ENCODE data around the gene LY6G6D. TPM values are rescaled to one million over a fixed set of nuclear protein-coding genes. Genes with fewer than 3 reads are reported as not detected.
A peak's percentile ranks its signal among the peaks of the same experiment; 100 is the strongest.

Gene LY6G6D
- total and polyA plus RNA-seq, 8 donors = not detected

- TF ChIP-seq POLR2A (IDR thresholded peaks at IDR 0.05) = no peak
- TF ChIP-seq CTCF (IDR thresholded peaks at IDR 0.05) = no peak
- no peak for TF ChIP-seq EP300 (IDR thresholded peaks at IDR 0.05)
- H3K4me3 ChIP-seq = no peak overlapping the region
- peaks cover 0 to 24% (median 12%) of the 10 kb centered on the region in 4 donors for H3K4me1 ChIP-seq
- DNase-seq = no peak
- H3K27ac ChIP-seq = no peak overlapping the region
- intact Hi-C loops (cut with DNase I; ENCODE audit: low total_unique reads) = no loop called here
- peaks cover 0 to 4% (median 0%) of the 10 kb centered on the region in 3 donors for H3K27me3 ChIP-seq
- WGBS, 5 donors = 37 to 51% (median 47%) methylated on average over 5 of the region's 5 CpGs
- H3K36me3 ChIP-seq = no peaks in the 10 kb centered on the region
- no peaks in the 10 kb centered on the region for H3K9me3 ChIP-seq
These were observed 1.0 kb upstream of the LY6G6D start for GRCh38 chr6:31713991-31714684.

- no peak overlapping the region for H3K4me3 ChIP-seq
These were observed 2.5 kb downstream of the LY6G6D start for GRCh38 chr6:31717499-31718222.

GRCh38 chr6:31718265-31718664 lies 3.1 kb downstream of the LY6G6D start:
- H3K4me3 ChIP-seq = no peak overlapping the region
- no peaks in the 10 kb centered on the region for H3K36me3 ChIP-seq
- H3K9me3 ChIP-seq = no peaks in the 10 kb centered on the region
- peaks cover 0 to 15% (median 12%) of the 10 kb centered on the region in 4 donors for H3K4me1 ChIP-seq
- TF ChIP-seq POLR2AphosphoS5 (IDR thresholded peaks at IDR 0.05) (no peak), POLR2A (IDR thresholded peaks at IDR 0.05) (no peak), EP300 (IDR thresholded peaks at IDR 0.05) (no peak), CTCF (IDR thresholded peaks at IDR 0.05) (no peak)
- no peaks in the 10 kb centered on the region for H3K27me3 ChIP-seq
- intact Hi-C loops (cut with DNase I; ENCODE audit: low total_unique reads) = no loop called here
- DNase-seq = peak; percentile 64 to 75
- H3K27ac ChIP-seq = no peak overlapping the region
- WGBS, 5 donors = 23 to 64% (median 42%) methylated on average over 1 of the region's 1 CpG

More at GRCh38 chr6:31717499-31718222, 2.5 kb downstream of the LY6G6D start:
- TF ChIP-seq CTCF (IDR thresholded peaks at IDR 0.05) (no peak), EP300 (IDR thresholded peaks at IDR 0.05) (no peak)
- intact Hi-C loops (cut with DNase I; ENCODE audit: low total_unique reads) = no loop called here
- H3K27ac ChIP-seq = no peak overlapping the region
- no peaks in the 10 kb centered on the region for H3K27me3 ChIP-seq
- no peaks in the 10 kb centered on the region for H3K9me3 ChIP-seq
- H3K4me1 ChIP-seq = peaks cover 0 to 15% (median 12%) of the 10 kb centered on the region in 4 donors
- WGBS, 5 donors = 62 to 74% (median 67%) methylated on average over 10 of the region's 10 CpGs
- no peaks in the 10 kb centered on the region for H3K36me3 ChIP-seq
- peak in 1 of 2 donors; percentile 60 for DNase-seq

GRCh38 chr6:31719001-31719400 lies 3.9 kb downstream of the LY6G6D start:
- Histone ChIP-seq H3K27me3 (no peaks in the 10 kb centered on the region), H3K4me1 (peaks cover 0 to 15% (median 12%) of the 10 kb centered on the region in 4 donors), H3K36me3 (no peaks in the 10 kb centered on the region), H3K27ac (no peak overlapping the region), H3K4me3 (no peak overlapping the region), H3K9me3 (no peaks in the 10 kb centered on the region)
- intact Hi-C loops (cut with DNase I; ENCODE audit: low total_unique reads) = no loop called here
- DNase-seq = no peak
- TF ChIP-seq POLR2A (IDR thresholded peaks at IDR 0.05) (no peak), CTCF (IDR thresholded peaks at IDR 0.05) (no peak), EP300 (IDR thresholded peaks at IDR 0.05) (no peak), POLR2AphosphoS5 (IDR thresholded peaks at IDR 0.05) (no peak)
- 74 to 85% (median 83%) methylated on average over 6 of the region's 6 CpGs for WGBS, 5 donors
